ENCODE results near the gene CACNA2D1. TPM values are rescaled to one million over a fixed set of nuclear protein-coding genes. Genes with fewer than 3 reads are reported as not detected.

The CACNA2D1 gene
- total RNA-seq, 1 donor = 63.5 TPM

GRCh38 chr7:82249979-82250378 is 193.6 kb downstream of the CACNA2D1 start:
- TF ChIP-seq CTCF (IDR thresholded peaks at IDR 0.05; ENCODE audit: insufficient read depth, low read depth, low read length) = no peak
- H3K4me3 ChIP-seq (ENCODE audit: low read depth, low read length) = no peak overlapping the region
- no peak for DNase-seq (ENCODE audit: low read depth)

- DNase-seq (ENCODE audit: low read depth) = no peak
Observed at GRCh38 chr7:82247814-82248433, 195.7 kb downstream of the CACNA2D1 start.

DNA sequence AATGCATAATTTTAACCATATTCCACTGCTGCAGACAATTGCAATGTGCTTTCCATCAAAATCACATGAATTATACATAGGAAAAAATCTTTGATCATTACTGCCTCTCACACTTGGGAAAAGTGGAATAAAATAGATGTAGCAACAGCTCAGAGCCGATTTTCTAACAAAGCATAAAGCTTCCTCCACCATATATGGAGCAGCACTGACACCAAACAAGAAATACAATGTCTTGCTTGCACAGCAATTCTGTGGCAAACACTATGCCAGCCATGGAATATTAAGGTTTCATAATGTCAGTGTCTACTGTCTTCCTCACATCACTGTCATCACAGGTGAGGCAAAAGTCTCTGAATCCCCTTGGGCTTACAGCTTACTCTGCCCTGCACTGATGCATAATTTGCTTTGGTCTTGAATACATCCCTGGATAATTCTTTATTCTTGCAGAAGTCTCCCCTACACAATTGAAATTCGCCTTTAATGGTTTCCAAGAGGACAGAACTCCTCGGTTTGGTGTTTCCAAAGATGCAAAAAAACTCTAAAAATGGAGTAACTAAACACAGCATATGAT is 198.5 kb downstream of the CACNA2D1 start:
- no peak for TF ChIP-seq CTCF (IDR thresholded peaks at IDR 0.05; ENCODE audit: insufficient read depth, low read depth, low read length)
- H3K4me3 ChIP-seq (ENCODE audit: low read depth, low read length) = no peak overlapping the region
- DNase-seq (ENCODE audit: low read depth) = no peak

More at GRCh38 chr7:82247814-82248433, 195.7 kb downstream of the CACNA2D1 start:
- peak; percentile 57 for TF ChIP-seq CTCF (IDR thresholded peaks at IDR 0.05; ENCODE audit: insufficient read depth, low read depth, low read length)
- no peak overlapping the region for H3K4me3 ChIP-seq (ENCODE audit: low read depth, low read length)

DNA sequence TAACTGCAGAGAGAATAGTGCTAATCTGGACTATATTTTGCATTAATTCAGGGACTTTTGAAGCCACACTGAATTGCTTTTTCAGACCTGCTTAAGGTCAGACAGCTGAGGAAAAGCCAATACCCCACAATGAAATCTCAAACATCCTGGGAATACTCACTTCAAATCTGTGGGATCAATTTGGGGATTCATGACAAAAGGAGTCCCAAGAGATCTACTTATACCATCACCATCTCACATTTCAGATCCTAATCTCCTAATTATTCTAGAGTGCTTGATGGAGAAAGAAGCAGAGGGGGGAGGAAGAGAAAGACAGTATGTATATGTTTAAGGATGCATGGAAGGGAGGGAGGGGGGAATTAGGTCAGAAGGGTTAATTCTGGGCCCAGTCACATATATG is 202.2 kb downstream of the CACNA2D1 start:
- no peak for TF ChIP-seq CTCF (IDR thresholded peaks at IDR 0.05; ENCODE audit: insufficient read depth, low read depth, low read length)
- H3K4me3 ChIP-seq (ENCODE audit: low read depth, low read length) = no peak overlapping the region
- no peak for DNase-seq (ENCODE audit: low read depth)

GRCh38 chr7:82235713-82236112 is 207.9 kb downstream of the CACNA2D1 start:
- no peak for TF ChIP-seq CTCF (IDR thresholded peaks at IDR 0.05; ENCODE audit: insufficient read depth, low read depth, low read length)
- no peak overlapping the region for H3K4me3 ChIP-seq (ENCODE audit: low read depth, low read length)
- DNase-seq (ENCODE audit: low read depth) = peak; percentile 12

DNA sequence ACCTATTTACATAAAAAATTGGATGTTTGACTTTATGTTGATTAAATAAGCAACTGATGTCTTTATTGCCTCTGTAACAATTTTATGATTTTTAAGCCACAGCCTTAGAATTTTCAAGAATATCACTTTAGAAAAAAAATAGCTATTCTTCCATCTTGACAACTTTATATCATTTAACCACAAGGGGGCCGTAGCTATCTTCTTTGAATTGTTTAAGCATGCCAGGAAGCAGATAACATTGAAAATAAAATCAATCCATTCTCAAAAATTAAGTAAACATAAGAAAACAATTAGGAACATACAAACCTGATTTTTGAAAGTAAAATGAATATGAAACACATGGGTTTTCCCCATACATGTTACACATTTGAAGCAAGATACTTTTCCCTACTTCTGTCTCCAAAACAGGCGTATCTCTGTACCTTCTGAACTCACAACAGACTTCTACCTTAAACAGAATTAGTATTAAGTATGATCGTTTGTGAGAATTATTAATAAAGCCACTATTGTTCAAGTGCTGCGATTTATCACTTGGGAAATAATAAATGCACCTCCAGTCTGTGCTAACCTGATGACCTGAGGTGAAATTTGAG is 209.0 kb downstream of the CACNA2D1 start:
- TF ChIP-seq CTCF (IDR thresholded peaks at IDR 0.05; ENCODE audit: insufficient read depth, low read depth, low read length) = peak; percentile 60
- H3K4me3 ChIP-seq (ENCODE audit: low read depth, low read length) = no peak overlapping the region
- DNase-seq (ENCODE audit: low read depth) = peak; percentile 64

Data from fibroblast of villous mesenchyme (primary cell).